ENCODE data around the gene POLR1E.
"Not testable (repeated sequence)": the region's sequence is repeated elsewhere in the genome, so short reads cannot be mapped to it uniquely, and the experiment has no call there.

POLR1E gene

DNA sequence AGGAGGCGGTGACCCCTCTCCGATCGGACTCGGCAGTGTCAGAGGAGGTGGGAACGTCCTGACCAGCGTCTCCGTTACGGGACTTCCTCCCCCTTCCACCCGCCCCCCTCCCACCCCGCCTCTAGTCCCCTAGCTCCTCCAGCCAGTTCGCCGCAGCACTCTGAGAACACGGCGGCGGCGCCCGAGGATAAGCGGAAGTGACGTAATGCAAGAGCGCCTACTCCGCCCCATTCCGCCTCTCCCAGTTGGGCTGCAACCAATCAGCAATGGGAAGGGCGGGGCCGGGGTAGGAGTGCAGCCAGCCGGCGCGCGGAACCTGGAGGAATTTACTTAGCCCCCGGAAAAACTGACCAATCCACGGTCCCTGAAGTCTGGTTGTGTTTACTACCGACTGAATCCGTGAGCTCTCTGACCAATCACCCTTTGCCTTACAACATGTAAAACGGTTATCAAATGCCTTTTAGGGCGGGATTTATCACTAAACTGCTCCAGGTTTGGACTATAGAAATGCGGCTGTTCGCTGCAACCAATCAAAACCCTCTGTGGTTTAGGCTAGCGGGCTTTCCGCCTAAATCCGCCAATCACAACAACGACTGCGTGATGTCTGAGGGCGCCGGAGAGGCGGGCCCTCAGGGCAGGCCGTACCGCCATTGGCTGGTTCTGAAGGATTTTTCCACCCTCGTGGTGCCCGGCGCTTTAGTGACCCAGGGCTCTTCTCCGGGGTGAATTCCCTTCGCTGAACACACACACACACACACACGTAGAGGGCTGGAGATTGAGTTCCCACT lies 20.3 kb upstream of the POLR1E start, which contains the start of gene ZBTB5:
TSS of gene ZBTB5 (minus strand) at position 202 of the 788 bp plus-strand sequence. CDS start 22,899 bp downstream, outside the sequence.
- peak; percentile 99 for DNase-seq (ENCODE audit: low read depth in 2 of 2)

DNA sequence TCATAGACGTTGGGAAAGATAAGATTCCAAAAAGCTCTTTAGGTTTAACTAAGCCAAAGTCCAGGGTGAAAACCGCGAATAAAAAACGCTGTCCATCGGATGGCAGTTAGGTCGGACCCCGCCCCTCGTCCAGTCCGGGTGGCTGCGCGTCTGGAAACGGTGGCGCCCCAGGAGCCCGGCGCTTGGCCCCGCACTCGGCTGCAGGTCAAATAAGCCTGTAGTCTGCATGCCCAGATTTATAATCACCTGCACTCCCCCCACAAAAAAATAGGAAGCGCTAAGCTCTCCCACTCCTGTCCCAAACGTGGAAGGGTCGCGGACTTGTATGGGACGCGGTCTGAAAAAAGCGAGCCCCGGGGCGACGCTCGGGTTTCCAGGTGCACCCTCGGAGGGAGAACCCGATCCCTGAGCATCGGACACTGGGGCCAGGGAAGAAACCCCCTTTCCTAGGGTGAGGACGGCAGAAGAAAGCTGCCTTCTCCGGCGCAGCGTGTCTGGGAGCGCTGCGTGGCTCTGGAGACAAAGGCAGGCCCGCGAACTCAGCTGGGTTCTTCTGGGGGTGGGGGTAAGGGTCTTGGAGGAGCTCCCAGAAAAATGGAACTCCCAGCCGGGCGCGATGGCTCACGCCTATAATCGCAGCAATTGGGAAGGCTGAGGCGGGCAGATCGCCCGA lies 19.6 kb upstream of the POLR1E start:
- DNase-seq (ENCODE audit: low read depth in 2 of 2): no peak

DNA sequence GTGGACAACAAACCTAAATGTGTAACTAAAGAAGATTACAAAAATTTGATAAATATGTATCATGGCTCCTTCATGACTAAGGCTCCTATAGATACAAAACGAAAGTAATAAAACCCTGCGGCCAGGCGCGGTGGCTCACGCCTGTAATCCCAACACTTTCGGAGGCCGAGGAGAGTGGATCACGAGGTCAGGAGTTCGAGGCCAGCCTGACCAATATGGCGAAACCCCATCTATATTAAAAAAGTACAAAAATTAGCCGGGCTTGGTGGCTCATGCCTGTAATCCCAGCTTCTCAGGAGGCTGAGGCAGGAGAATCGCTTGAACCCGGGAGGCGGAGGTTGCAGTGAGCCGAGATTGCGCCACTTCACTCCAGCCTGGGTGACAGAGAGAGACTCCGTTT lies 18.2 kb upstream of the POLR1E start:
- DNase-seq (ENCODE audit: low read depth in 2 of 2): not testable (repeated sequence)

DNA sequence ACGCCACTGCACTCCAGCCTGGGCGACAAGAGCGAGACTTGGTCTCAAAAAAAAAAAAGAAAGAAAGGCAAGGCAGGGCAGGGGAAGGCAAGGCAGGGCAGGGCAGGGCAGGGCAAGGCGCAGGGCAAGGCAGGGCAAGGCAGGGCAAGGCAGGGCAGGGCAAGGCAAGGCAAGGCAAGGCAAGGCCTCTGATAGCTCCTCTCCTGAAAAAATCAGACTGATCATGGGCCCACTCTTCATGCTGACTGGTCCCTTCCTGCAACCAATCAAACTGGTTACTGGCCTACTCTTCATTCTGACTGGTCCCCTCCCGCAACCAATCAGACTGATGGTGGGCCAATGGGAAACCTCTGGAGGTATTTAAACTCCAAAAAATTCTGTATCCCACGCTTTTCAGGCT lies 17.1 kb upstream of the POLR1E start:
- DNase-seq (ENCODE audit: low read depth in 2 of 2): no peak

DNA sequence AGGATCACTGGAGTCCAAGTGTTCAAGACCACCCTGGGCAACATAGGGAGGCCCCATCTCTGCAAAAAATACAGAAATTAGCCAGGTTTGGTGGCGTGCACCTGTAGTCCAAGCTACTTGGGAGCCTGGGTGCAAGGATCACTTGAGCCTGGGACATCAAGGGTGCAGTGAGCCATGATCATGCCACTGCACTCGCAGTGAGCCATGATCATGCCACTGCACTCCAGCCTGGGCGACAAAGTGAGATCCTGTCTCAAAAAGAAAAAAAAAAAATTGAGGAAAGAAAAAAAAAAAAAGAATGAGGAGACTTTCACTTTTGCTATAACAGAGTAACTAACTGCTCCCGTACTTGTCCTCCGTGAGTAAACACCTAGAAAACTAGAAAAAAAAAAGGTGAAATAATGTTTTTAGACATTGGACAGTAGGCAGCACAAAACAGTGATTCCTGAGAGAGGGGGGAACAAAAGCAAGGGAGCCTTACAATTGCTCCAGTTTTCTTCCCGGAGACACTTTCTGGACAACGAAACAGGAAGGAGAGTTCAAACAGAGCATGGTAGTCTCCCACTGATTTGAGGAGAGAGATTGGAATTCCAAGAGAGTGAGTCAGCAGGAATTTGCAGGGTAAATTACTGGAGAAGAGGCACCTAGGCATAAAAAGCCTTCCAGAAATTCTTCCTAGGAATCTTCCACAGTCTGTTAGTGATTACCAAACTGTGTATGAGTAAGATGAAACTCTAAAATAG lies 13.6 kb upstream of the POLR1E start:
- DNase-seq (ENCODE audit: low read depth in 2 of 2): no peak

DNA sequence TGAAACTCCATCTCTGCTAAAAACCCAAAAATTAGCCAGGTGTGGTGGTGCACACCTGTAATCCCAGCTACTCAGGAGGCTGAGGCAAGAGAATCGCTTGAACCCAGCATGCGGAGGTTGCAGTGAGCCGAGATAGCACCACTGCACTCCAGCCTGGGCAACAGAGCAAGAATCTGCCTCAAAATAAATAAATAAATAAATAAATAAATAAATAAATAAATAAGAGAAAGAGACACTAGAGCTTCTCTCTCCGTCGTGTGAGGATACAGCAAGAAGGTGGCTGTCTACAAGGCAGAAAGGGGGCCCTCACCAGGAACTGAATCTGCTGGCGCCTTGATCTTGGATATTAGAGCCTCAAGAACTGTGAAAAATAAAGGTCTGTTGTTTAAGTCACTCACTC lies 11.8 kb upstream of the POLR1E start:
- DNase-seq (ENCODE audit: low read depth in 2 of 2): not testable (repeated sequence)

DNA sequence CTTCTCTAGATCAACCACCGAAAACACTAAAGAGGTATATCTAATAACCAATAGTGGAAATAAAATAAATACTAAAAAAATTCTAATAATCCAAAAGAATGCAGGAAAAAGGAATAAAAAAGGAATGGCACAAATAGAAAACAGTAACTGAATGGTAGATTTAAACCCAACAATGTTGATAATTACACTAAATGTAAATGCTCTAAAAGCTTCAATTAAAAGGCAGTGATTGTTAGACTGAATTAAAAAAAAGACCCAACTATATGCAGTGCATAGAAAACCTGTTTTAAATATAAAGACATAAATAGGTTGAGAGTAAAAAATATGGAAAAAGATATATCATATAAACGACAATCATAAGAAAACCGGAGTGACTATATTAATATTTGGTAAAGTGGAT lies 11.3 kb upstream of the POLR1E start:
- DNase-seq (ENCODE audit: low read depth in 2 of 2): no peak

DNA sequence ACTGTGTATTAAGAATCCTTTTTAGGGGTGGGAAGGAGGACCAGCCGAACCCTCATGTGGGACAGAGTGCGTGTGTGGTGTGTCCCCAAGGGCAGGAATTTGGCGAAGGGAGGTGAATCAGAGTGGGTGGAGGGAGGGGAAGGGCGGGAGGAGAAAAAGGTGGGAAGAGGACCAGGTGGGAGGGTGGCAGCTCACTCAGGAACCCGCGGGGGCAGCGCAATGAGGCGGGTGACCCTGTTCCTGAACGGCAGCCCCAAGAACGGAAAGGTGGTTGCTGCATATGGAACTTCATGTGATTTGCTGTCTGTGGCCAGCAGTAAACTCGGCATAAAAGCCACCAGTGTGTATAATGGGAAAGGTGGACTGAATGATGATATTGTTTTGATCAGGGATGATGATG lies 8.8 kb upstream of the POLR1E start:
- no peak for DNase-seq (ENCODE audit: low read depth in 2 of 2)

DNA sequence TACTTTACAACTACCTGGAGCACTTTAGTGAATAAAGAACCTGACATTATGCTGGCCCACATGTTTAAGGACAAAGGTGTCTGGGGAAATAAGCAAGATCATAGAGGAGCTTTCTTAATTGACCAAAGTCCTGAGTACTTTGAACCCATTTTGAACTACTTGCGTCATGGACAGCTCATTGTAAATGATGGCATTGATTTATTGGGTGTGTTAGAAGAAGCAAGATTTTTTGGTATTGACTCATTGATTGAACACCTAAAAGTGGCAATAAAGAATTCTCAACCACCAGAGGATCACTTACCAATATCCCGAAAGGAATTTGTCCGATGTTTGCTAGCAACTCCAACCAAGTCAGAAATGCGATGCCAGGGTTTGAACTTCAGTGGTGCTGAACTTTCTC lies 8.3 kb upstream of the POLR1E start:
- not testable (repeated sequence) for DNase-seq (ENCODE audit: low read depth in 2 of 2)

DNA sequence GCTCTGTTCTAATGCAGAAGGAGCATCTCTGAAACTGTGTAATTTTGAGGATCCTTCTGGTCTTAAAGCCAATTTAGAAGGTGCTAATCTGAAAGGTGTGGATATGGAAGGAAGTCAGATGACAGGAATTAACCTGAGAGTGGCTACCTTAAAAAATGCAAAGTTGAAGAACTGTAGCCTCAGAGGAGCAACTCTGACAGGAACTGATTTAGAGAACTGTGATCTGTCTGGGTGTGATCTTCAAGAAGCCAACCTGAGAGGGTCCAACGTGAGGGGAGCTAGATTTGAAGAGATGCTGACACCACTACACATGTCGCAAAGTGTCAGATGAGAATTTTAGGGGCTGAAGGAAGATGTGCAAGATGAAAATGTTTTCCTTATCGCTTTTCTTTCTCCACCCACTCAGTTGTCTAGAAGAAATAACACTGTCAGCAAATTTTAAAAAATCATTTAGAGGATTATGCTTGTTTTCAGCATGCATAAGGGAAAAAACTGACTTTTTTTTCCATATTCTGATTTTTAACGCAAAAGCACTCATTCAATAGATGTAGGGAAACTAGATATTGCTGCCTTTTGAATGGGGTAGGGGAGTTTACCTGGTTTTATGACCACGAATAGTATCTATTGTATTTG lies 7.6 kb upstream of the POLR1E start:
- not testable (repeated sequence) for DNase-seq (ENCODE audit: low read depth in 2 of 2)

DNA sequence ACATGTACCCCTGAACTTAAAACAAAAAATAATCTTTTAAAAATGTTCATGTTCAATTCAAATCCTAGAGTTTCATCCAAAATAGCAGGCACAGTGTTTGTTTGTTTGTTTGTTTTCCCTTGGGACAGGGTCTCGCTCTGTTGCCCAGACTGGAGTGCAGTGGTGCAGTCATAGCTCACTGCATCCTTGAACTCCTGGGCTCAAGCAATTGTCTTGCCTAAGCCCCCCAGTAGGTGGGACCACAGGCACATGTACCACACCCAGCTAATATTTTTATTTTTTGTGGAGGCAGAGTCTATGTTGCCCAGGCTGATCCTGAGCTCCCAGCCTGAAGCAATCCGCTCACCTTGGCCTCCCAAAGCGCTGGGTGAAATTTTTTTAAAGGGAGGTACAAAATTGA lies 5.0 kb upstream of the POLR1E start:
- DNase-seq (ENCODE audit: low read depth in 2 of 2): no peak

DNA sequence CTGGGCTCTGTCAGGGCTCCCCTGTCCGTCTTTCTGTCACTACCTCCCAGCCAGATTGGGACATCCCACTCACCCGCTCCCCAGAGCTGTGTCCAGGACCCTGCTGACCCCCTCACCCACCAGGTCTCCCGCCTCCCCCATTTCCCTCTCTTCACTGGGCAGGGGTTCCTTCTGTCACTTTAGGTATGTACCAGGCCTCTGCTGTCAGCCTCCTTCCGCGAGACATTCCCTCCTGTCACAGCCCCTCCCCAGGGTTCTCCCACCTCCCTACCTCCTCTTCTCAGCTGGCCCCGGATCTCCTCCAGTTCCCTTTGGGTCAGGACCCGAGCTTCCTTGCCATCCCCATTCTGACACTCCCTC lies 488 bp downstream of the POLR1E start:
- DNase-seq (ENCODE audit: low read depth in 2 of 2): no peak

DNA sequence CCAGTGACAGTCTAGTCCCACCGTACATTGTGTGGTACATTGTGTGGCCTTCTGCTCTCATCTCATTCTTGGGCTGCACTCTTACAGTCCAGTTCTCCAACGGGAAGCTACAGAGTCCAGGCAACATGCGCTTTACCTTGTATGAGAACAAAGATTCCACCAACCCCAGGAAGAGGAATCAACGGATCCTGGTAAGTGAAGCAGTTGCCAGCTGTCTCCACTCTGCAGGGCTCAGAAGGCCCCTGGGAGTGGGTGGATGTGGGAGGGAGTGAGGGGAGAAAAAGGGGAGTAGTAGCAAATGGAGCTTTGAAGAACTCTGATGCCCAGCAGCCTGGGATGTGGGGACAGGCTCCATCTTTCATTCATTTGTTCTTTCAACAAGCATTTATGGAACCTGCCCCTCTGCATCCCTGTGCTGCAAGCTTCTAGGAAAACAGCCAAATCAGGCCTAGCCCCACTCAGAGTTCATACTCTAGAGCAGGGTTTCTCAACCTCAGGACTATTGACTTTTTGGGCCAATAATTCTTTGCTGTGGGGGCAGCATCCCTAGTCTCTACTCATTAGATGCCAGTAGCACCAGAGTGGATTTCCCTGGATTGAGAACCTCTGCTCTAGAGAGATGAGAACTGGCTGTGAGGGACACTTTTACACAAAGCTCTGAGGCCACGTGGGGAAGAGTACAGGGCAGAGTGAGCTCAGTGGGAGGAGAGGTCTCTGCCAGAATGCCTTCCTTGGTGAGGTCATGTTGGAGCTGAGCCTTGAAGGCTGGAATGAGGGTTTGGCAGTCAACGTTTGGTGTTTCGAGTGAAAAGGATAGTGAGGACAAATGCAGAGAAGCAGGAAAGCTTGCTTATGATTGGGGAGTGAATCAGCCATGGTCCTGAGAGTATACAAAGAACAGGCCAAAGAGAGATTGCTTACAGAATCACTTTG lies 1.1 kb downstream of the POLR1E start:
- DNase-seq (ENCODE audit: low read depth in 2 of 2): no peak

DNA sequence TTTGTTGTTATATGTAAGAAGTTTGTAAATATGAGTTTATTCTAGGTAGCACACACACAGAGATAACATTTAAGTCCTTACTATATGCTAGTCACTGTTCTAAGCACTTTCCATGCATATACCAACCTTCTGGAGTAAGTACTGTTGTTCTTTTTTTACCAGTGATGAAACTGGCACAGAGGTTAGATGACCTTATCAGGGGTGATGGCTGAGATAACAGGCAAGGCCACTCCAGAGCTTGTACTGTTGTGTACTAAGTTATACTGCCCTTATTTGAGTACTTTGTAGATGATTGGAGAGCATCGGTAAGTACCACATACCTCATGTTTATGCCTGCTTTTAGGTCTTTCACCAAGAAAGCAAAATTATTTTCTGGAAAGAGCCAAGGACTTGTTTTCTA lies 6.2 kb downstream of the POLR1E start:
- DNase-seq (ENCODE audit: low read depth in 2 of 2): no peak

DNA sequence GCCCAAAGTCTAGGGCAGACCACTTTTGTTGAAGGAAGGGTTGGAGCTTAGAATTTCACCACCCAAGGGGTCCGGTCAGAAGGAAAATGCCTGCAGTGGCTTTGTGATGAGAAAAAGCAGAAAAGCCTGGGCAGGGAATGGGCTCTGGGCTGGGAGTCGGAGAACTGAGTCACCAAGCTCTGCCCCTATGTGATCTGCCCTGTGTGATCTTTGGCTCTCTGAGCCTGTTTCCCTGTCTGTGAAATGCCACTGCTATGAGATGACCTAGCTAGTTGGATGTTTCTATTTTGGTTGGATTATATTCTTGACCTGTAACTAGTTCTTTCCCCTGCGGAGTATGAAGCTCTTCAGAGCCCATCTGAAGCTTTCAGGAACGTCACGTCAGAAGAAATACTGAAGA lies 9.8 kb downstream of the POLR1E start:
- DNase-seq (ENCODE audit: low read depth in 2 of 2): no peak

DNA sequence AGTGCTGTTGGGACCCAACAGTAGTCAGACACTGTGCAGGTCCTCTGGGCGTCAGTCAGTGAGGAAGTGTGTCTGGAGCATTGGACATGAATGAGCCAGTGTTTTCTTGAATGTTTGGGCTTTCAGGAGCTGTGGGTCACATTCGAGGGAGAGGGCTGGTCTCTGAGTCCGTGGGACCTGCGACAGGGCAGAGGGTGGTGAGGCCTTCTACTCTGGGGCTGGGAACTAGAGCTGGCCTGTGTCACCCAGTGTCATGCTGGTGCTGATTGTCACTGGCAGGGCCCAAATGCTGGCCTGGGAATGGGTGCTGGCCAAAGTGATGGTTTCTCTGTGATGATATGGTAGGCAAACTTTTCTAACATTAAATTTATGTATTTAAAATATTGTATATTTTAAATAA lies 10.3 kb downstream of the POLR1E start:
- DNase-seq (ENCODE audit: low read depth in 2 of 2): no peak

DNA sequence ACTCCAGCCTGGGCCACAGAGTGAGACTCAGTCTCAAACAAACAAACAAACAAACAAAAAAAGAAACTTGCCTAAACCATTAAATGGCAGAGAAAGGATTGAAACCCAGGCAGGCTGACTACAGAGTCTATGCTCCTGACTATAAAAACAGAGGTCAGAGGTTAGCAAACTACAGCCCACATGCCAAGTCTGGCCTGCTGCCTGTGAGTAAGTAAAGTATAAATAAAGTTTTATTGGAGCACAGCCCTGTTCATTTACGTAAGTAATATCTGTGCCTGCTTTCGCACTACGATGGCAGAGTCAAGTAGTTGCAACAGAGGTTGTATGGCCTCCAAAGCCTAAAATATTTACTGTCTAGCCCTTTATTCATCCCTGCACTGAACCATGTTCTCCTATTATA lies 11.6 kb downstream of the POLR1E start:
- DNase-seq (ENCODE audit: low read depth in 2 of 2): no peak

DNA sequence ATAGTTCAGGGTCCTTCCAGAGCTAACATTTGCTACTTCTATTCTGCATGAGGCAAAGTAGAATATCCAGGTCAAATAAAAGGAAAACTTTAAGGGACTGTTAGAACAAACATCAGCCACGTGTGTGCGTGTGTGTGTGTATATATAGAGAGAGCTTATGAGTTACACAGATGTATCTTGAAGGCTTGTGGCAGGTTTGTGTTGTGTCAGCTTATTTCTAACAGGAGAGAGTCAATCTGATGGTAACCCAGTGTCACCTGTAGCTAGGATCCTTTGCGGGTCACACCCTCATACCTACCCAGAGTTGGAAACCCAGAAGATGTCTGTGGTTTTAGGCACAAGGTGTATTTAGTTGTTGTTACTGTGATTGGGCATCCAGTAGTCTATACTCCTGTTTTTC lies 12.7 kb downstream of the POLR1E start:
- DNase-seq (ENCODE audit: low read depth in 2 of 2): no peak

DNA sequence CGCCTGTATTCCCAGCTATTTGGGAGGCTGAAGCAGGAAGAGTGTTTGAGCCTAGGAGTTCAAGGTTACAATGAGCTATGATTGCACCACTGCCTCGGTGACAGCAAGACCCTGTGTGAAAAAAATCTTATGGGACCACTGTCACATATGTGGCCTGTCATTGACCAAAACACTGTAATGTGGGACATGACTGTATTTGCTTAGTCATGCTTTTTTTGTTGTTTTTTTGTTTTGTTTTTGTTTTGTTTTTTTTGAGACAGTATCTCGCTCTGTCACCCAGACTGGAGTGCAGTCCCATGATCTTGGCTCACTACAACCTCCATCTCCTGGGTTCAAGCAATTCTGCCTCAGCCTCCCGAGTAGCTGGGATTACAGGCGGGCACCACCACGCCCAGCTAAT lies 13.5 kb downstream of the POLR1E start:
- no peak for DNase-seq (ENCODE audit: low read depth in 2 of 2)

DNA sequence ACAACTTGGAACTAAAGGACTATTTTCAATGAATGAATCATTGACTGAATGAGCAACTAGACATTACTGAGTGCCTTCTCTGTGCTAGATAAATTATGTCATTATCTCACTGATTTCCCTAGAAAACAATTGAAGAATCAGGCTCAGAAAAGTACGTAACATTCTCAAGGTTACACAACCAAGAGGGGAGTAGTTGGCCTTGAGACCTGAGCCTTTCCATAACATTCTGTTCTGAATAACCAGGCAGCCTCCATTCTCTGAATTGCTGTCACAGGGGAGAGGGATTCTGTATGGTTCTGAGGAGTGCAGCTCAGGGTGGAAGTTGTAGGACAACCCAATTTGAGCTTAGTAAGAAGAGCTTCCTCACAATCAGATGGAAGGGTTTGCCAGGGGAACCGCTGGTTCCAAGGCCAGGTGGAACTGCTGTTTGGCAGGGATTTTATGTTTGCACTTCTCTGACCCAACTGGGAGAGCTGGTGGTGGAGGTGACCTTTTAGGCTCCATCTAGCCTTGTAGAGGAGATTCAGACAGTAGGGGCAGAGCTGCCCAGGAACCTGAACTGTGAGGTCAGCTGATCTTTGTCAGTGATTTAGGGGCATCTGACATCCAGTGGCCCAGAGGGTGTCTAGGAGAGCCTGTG lies 16.3 kb downstream of the POLR1E start:
- no peak for DNase-seq (ENCODE audit: low read depth in 2 of 2)

DNA sequence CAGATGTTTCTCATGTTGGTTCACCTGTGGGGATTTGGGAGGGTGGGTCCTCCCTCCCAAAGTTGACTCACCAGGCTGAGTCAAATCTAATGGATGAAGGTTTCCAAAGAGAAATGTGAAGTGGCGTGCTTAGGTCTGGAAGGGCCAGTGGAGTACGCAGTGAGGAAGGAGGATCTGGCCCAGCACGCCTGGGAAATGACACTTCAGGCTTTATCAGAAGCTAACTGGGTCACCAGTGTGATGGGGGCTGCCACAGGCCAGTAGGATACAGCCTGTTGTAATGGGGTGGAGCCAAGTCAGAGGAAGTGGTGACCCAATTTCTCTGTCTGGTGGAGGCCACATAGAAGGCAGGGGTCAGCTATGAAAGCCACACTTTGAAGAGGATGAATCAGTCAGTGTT lies 18.0 kb downstream of the POLR1E start:
- DNase-seq (ENCODE audit: low read depth in 2 of 2): peak; percentile 17 to 26
